CD4-positive, alpha-beta memory T cell (primary cell): ENCODE measurements around the gene CFAP97D1. TPM values are rescaled to one million over a fixed set of nuclear protein-coding genes. Genes with fewer than 3 reads are reported as not detected.

Source experiments
- CTCF ChIA-PET: fragments of 350-600 bp; sonication (Branson Sonifier 250); formaldehyde crosslinking; loops from one replicate; lab custom pipeline; 2021; ENCODE audit warnings: inconsistent platforms; ENCODE audit not compliant: partially characterized antibody; lab: Charles Lee
- POLR2A ChIA-PET: fragments of 350-600 bp; sonication (Branson Sonifier 250); formaldehyde crosslinking; loops from one replicate; lab custom pipeline; 2021; ENCODE audit not compliant: partially characterized antibody; lab: Charles Lee
- DNase-seq, 5 donors: peaks; one replicate each; pipeline versions ENCODE4 v3.0.0 to v3.0.0-alpha.2; 2020 to 2022; ENCODE audit warnings: mixed read lengths in 1 of 5
- H3K27ac ChIP-seq: one replicate; pipeline ENCODE4 v1.7.0; 2013; ENCODE audit warnings: low read depth, low read length
- H3K27me3 ChIP-seq: 2 replicates; pipeline ENCODE4 v1.7.0; 2013; ENCODE audit warnings: mild to moderate bottlenecking, low read length, moderate library complexity; ENCODE audit not compliant: insufficient read depth
- H3K36me3 ChIP-seq: 2 replicates; pipeline ENCODE4 v1.7.0; 2013; ENCODE audit warnings: mild to moderate bottlenecking, low read length, moderate library complexity; ENCODE audit not compliant: insufficient read depth
- H3K4me1 ChIP-seq: 2 replicates; pipeline ENCODE4 v1.7.0; 2013; ENCODE audit warnings: mild to moderate bottlenecking, low read length, moderate library complexity; ENCODE audit not compliant: insufficient read depth
- H3K4me3 ChIP-seq, 2 donors: one replicate each; pipeline ENCODE4 v1.7.0; 2013; ENCODE audit warnings: low read length in 2 of 2, mild to moderate bottlenecking in 1 of 2
- H3K9me3 ChIP-seq, 2 donors: one replicate each; pipeline ENCODE4 v1.7.0; 2013; ENCODE audit warnings: low read length in 2 of 2, control low read depth in 1 of 2; ENCODE audit not compliant: control insufficient read depth in 1 of 2
- H3K27ac Mint-ChIP-seq, 7 donors: one replicate each; pipeline ENCODE4 v1.8.0; 2020 to 2021; ENCODE audit warnings: mixed read lengths in 7 of 7, mild to moderate bottlenecking in 6 of 7, inconsistent platforms in 3 of 7, moderate library complexity in 3 of 7
- H3K27me3 Mint-ChIP-seq, 2 donors: one replicate each; pipeline ENCODE4 v1.8.0; 2020 to 2021; ENCODE audit warnings: mixed read lengths in 2 of 2
- H3K36me3 Mint-ChIP-seq, 2 donors: one replicate each; pipeline ENCODE4 v1.8.0; 2020 to 2021; ENCODE audit warnings: mixed read lengths in 2 of 2, inconsistent platforms in 1 of 2, mild to moderate bottlenecking in 1 of 2
- H3K4me1 Mint-ChIP-seq, 4 donors: one replicate each; pipeline ENCODE4 v1.8.0; 2020 to 2021; ENCODE audit warnings: mixed read lengths in 4 of 4, mild to moderate bottlenecking in 1 of 4
- H3K4me3 Mint-ChIP-seq, 8 donors: one replicate each; pipeline ENCODE4 v1.8.0; 2020 to 2021; ENCODE audit warnings: mixed read lengths in 8 of 8, mild to moderate bottlenecking in 7 of 8, moderate library complexity in 6 of 8, inconsistent platforms in 3 of 8
- H3K9me3 Mint-ChIP-seq, 8 donors: one replicate each; pipeline ENCODE4 v1.8.0; 2020 to 2021; ENCODE audit warnings: mixed read lengths in 8 of 8, mild to moderate bottlenecking in 5 of 8, inconsistent platforms in 3 of 8, moderate library complexity in 1 of 8
- intact Hi-C: fragments of 100-400 bp; cut with micrococcal nuclease; formaldehyde crosslinking; loops from one replicate; pipeline ENCODE4 v1.15.1; 2023
- polyA plus RNA-seq, 2 donors: library from polyadenylated mRNA; unstranded; fragments of 300-500 nt; fragmentation: Illumina TruSeq; gene quantifications; one replicate each; pipeline ENCODE4 v1.2.3, GENCODE V29; 2021
- total RNA-seq, 2 experiments: library from RNA; stranded (reverse); gene quantifications; one replicate each; pipeline ENCODE4 v1.2.3, GENCODE V29; 2021

Gene CFAP97D1
- total and polyA plus RNA-seq, 4 experiments from 2014 or later: not detected

- Histone ChIP-seq H3K4me3 (no peak overlapping the region), H3K4me1 (no peaks in the 10 kb centered on the region), H3K36me3 (no peaks in the 10 kb centered on the region), H3K9me3 (no peaks in the 10 kb centered on the region), H3K27me3 (no peaks in the 10 kb centered on the region), H3K27ac (no peak overlapping the region)
- intact Hi-C loops: no loop called here
- ChIA-PET POLR2A (interaction anchor here (0.6 kb wide), 1 partner anchor 1914 kb away, joined by 3 read pairs; no protein-coding TSS in a partner anchor), CTCF (interaction anchor here (0.8 to 16.4 kb wide), 5 partner anchors 9 to 72 kb away, joined by 3 to 625 read pairs (median 4); no protein-coding TSS in a partner anchor)
- H3K4me1 Mint-ChIP-seq: peaks cover 0 to 6% (median 4%) of the 10 kb centered on the region in 4 donors
- no peak overlapping the region for H3K4me3 Mint-ChIP-seq
- H3K36me3 Mint-ChIP-seq: no peaks in the 10 kb centered on the region
- peaks cover 22 to 26% of the 10 kb centered on the region in 2 donors for H3K27me3 Mint-ChIP-seq
- no peak for DNase-seq
- H3K9me3 Mint-ChIP-seq: no peaks in the 10 kb centered on the region
- no peak overlapping the region for H3K27ac Mint-ChIP-seq
Observed at GRCh38 chr17:43757171-43757660, 23.0 kb upstream of the CFAP97D1 start.

- Histone ChIP-seq H3K27ac (no peak overlapping the region), H3K36me3 (no peaks in the 10 kb centered on the region), H3K4me3 (no peak overlapping the region), H3K9me3 (no peaks in the 10 kb centered on the region), H3K27me3 (no peaks in the 10 kb centered on the region), H3K4me1 (no peaks in the 10 kb centered on the region)
- POLR2A ChIA-PET: no interaction called here
- CTCF ChIA-PET: interaction anchor here (0.8 to 16.4 kb wide), 5 partner anchors 8 to 181 kb away, joined by 3 to 625 read pairs (median 12); no protein-coding TSS in a partner anchor
- H3K27me3 Mint-ChIP-seq: peaks cover 20 to 21% of the 10 kb centered on the region in 2 donors
- no peaks in the 10 kb centered on the region for H3K9me3 Mint-ChIP-seq
- H3K27ac Mint-ChIP-seq: no peak overlapping the region
- peaks cover 0 to 6% (median 4%) of the 10 kb centered on the region in 4 donors for H3K4me1 Mint-ChIP-seq
- H3K4me3 Mint-ChIP-seq: peak overlapping the region in 1 of 8 donors; percentile 23
- intact Hi-C loops: no loop called here
- no peaks in the 10 kb centered on the region for H3K36me3 Mint-ChIP-seq
- DNase-seq: no peak
Observed at GRCh38 chr17:43758086-43758485, 22.1 kb upstream of the CFAP97D1 start.

GRCh38 chr17:43758497-43759174, 21.6 kb upstream of the CFAP97D1 start, which contains the start of gene SOST:
TSS of gene SOST (minus strand) at chr17:43758791. CDS start at chr17:43758741, 50 bp downstream.
- H3K36me3 Mint-ChIP-seq: no peaks in the 10 kb centered on the region
- ChIA-PET CTCF (interaction anchor here (1.1 to 16.4 kb wide), 7 partner anchors 14 to 185 kb away, joined by 3 to 625 read pairs (median 5); no protein-coding TSS in a partner anchor), POLR2A (no interaction called here)
- Histone ChIP-seq H3K27ac (no peak within 1 kb of the TSS), H3K4me1 (no peaks in the 10 kb centered on the region), H3K27me3 (no peaks in the 10 kb centered on the region), H3K36me3 (no peaks in the 10 kb centered on the region), H3K4me3 (no peak within 1 kb of the TSS), H3K9me3 (no peaks in the 10 kb centered on the region)
- H3K27me3 Mint-ChIP-seq: peaks cover 18% of the 10 kb centered on the region in 2 donors
- peak within 1 kb of the TSS in 1 of 7 donors; percentile 29 for H3K27ac Mint-ChIP-seq
- H3K4me3 Mint-ChIP-seq: peak within 1 kb of the TSS in 1 of 8 donors; percentile 23
- peaks cover 0 to 6% (median 4%) of the 10 kb centered on the region in 4 donors for H3K4me1 Mint-ChIP-seq
- intact Hi-C loops: no loop called here
- H3K9me3 Mint-ChIP-seq: no peaks in the 10 kb centered on the region
- no peak for DNase-seq

- no peaks in the 10 kb centered on the region for H3K9me3 ChIP-seq
- Mint-ChIP-seq H3K36me3 (no peaks in the 10 kb centered on the region), H3K27me3 (peaks cover 18 to 19% of the 10 kb centered on the region in 2 donors), H3K4me3 (no peak overlapping the region), H3K9me3 (no peaks in the 10 kb centered on the region), H3K4me1 (peaks cover 0 to 6% (median 4%) of the 10 kb centered on the region in 4 donors), H3K27ac (no peak overlapping the region)
- ChIA-PET CTCF (interaction anchor here (1.4 to 16.4 kb wide), 10 partner anchors 11 to 189 kb away, joined by 3 to 625 read pairs (median 4); no protein-coding TSS in a partner anchor), POLR2A (interaction anchor here (0.8 to 1.2 kb wide), 2 partner anchors 65 to 66 kb away, joined by 3 read pairs; no protein-coding TSS in a partner anchor)
- intact Hi-C loops: loop anchor here (1.0 kb wide), 3 partner anchors 40 to 184 kb away; no protein-coding TSS in a partner anchor
- no peaks in the 10 kb centered on the region for H3K27me3 ChIP-seq
- no peaks in the 10 kb centered on the region for H3K36me3 ChIP-seq
- H3K27ac ChIP-seq: no peak overlapping the region
- no peaks in the 10 kb centered on the region for H3K4me1 ChIP-seq
- no peak overlapping the region for H3K4me3 ChIP-seq
- no peak for DNase-seq
Observed at GRCh38 chr17:43759836-43760235, 20.4 kb upstream of the CFAP97D1 start.

DNA sequence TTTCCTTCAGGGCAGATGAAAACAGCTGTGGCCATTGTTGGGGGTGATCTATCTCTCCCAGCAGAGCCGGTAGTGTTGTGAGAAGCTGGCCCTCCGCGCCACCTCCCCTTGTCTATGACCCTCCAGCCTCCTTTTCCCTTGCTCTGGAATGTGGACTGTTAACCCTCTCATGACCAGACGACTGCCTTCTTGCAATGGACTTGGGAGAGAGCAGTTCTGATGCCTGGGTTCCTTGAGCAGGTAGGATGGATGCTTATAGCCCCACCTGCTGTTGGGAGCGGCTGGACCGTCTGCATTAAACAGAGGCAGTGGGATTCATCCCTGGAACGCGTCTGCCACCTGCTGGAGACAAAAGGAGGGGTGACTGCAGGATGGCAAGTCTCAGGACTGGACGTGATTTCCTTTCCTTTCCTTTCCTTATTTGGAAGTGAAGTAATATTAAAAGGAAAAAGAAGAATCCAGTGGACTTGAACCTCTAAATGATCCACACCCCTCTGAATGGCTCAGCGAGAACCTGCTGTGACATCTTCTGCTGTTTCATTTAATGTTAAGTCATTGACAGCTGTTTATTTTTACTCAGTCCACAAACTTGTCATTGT, 19.9 kb upstream of the CFAP97D1 start:
- Mint-ChIP-seq H3K9me3 (no peaks in the 10 kb centered on the region), H3K27me3 (peaks cover 18 to 19% of the 10 kb centered on the region in 2 donors), H3K4me1 (peaks cover 0 to 6% (median 4%) of the 10 kb centered on the region in 4 donors), H3K4me3 (no peak overlapping the region), H3K36me3 (no peaks in the 10 kb centered on the region), H3K27ac (no peak overlapping the region)
- peak; percentile 79 to 85 (median 83) for DNase-seq
- Histone ChIP-seq H3K4me3 (no peak overlapping the region), H3K27ac (no peak overlapping the region), H3K9me3 (no peaks in the 10 kb centered on the region), H3K36me3 (no peaks in the 10 kb centered on the region), H3K27me3 (no peaks in the 10 kb centered on the region), H3K4me1 (no peaks in the 10 kb centered on the region)
- CTCF ChIA-PET: interaction anchor here (0.9 to 16.4 kb wide), 11 partner anchors 11 to 336 kb away, joined by 3 to 625 read pairs (median 4); no protein-coding TSS in a partner anchor
- POLR2A ChIA-PET: interaction anchor here (0.6 to 1.2 kb wide), 2 partner anchors 64 to 66 kb away, joined by 3 to 4 read pairs; no protein-coding TSS in a partner anchor
- intact Hi-C loops: loop anchor here (1.0 kb wide), 3 partner anchors 40 to 184 kb away; no protein-coding TSS in a partner anchor

DNA sequence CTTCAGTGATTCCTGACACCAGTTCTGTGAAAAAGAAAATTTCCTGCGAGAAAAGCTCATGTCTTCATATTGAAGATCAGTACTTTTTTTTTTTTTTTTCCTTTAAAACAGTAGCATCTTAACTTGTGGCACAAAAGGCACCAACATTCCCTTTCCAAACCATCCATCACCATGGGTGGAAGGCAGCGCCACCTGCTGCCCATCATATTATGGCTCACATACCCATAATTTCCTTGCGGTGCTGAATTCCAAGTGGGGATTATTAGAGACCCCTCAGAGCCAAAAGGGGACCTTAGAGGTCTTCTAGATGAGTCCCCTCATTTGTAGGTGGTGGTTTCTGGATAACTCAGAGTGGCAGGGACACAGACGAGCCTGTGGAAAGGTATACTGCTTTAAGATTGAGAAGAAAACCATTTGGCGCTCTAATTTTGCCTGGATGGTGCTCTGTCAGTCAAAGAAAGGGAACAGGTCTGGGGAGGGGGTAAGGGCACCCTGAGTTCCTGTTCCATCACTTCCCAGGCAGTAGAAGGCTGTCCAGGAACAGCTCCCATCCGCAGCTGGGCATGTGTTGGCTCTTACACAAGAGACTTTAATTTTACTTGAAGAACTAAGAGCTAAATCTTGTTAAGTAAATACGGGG, 13.7 kb upstream of the CFAP97D1 start:
- Histone ChIP-seq H3K27me3 (no peaks in the 10 kb centered on the region), H3K4me1 (no peaks in the 10 kb centered on the region), H3K4me3 (no peak overlapping the region), H3K9me3 (no peaks in the 10 kb centered on the region), H3K36me3 (no peaks in the 10 kb centered on the region), H3K27ac (no peak overlapping the region)
- ChIA-PET CTCF (interaction anchor here (0.7 to 16.4 kb wide), 37 partner anchors 9 to 218 kb away, joined by 3 to 625 read pairs (median 4); partner anchors contain the start of genes CD300LG, CFAP97D1 and DUSP3), POLR2A (interaction anchor here (1.0 kb wide), 1 partner anchor 12 kb away, joined by 3 read pairs; the partner anchor contains the start of gene DUSP3)
- Mint-ChIP-seq H3K27me3 (peaks cover 0 to 2% of the 10 kb centered on the region in 2 donors), H3K4me3 (no peak overlapping the region), H3K27ac (no peak overlapping the region), H3K9me3 (no peaks in the 10 kb centered on the region), H3K4me1 (no peaks in the 10 kb centered on the region), H3K36me3 (peaks cover 15 to 19% of the 10 kb centered on the region in 2 donors)
- DNase-seq: peak in 3 of 5 donors; percentile 10 to 36 (median 29)
- intact Hi-C loops: loop anchor here (1.0 kb wide), 1 partner anchor 72 kb away; no protein-coding TSS in a partner anchor
